Naive B cell (primary cell): ENCODE measurements around the gene SSR1. TPM values are rescaled to one million over a fixed set of nuclear protein-coding genes. Genes with fewer than 3 reads are reported as not detected.
A peak's percentile ranks its signal among the peaks of the same experiment; 100 is the strongest.

Experiments used
- ATAC-seq, 2 donors: fragments of 150-1000 bp; cut with Tn5 transposase; 2 replicates each; pipeline ENCODE4 v1.10.0; 2021; ENCODE audit warnings: low read depth in 2 of 2, mild to moderate bottlenecking in 2 of 2, moderate library complexity in 2 of 2
- DNase-seq: peaks from one replicate; pipeline ENCODE4 v3.0.0; 2022
- H3K27ac Mint-ChIP-seq, 6 donors: one replicate each; pipeline ENCODE4 v1.8.0; 2020 to 2022; ENCODE audit warnings: mild to moderate bottlenecking in 6 of 6, mixed read lengths in 6 of 6, moderate library complexity in 5 of 6, inconsistent platforms in 2 of 6
- H3K27me3 Mint-ChIP-seq, 3 donors: one replicate each; pipeline ENCODE4 v1.8.0; 2021 to 2022; ENCODE audit warnings: mixed read lengths in 3 of 3, mild to moderate bottlenecking in 1 of 3
- H3K36me3 Mint-ChIP-seq, 2 donors: one replicate each; pipeline ENCODE4 v1.8.0; 2020 to 2022; ENCODE audit warnings: mixed read lengths in 2 of 2, inconsistent platforms in 1 of 2, mild to moderate bottlenecking in 1 of 2
- H3K4me1 Mint-ChIP-seq, 3 donors: one replicate each; pipeline ENCODE4 v1.8.0; 2020 to 2022; ENCODE audit warnings: mixed read lengths in 3 of 3, inconsistent platforms in 1 of 3, mild to moderate bottlenecking in 1 of 3, moderate library complexity in 1 of 3
- H3K4me3 Mint-ChIP-seq, 8 donors: one replicate each; pipeline ENCODE4 v1.8.0; 2020 to 2022; ENCODE audit warnings: mild to moderate bottlenecking in 8 of 8, mixed read lengths in 8 of 8, moderate library complexity in 8 of 8, inconsistent platforms in 2 of 8
- H3K9me3 Mint-ChIP-seq, 7 donors: one replicate each; pipeline ENCODE4 v1.8.0; 2020 to 2022; ENCODE audit warnings: mixed read lengths in 7 of 7, mild to moderate bottlenecking in 5 of 7, inconsistent platforms in 2 of 7, moderate library complexity in 1 of 7
- polyA plus RNA-seq, 6 donors: library from polyadenylated mRNA; unstranded; fragments of 300-500 nt; fragmentation: Illumina TruSeq; gene quantifications; one replicate each; pipeline ENCODE4 v1.2.3, GENCODE V29; 2021; ENCODE audit warnings: low read depth in 6 of 6

SSR1 gene
- polyA plus RNA-seq, 6 donors from 2014 or later, result 122 to 167 (median 147) TPM

- Mint-ChIP-seq H3K4me1 (peaks cover 8 to 41% (median 21%) of the 10 kb centered on the region in 3 donors), H3K27ac (peak overlapping the region; percentile 81 to 95 (median 94)), H3K36me3 (peaks cover 5 to 15% of the 10 kb centered on the region in 2 donors), H3K4me3 (peak overlapping the region; percentile 94 to 99 (median 96)), H3K27me3 (no peaks in the 10 kb centered on the region), H3K9me3 (no peaks in the 10 kb centered on the region)
- no peak for DNase-seq
- ATAC-seq, result no peak
Measured at GRCh38 chr6:7313505-7314165, 636 bp upstream of the SSR1 start.

- Mint-ChIP-seq H3K27ac (peak overlapping the region; percentile 78 to 96 (median 92)), H3K27me3 (no peaks in the 10 kb centered on the region)
Measured at GRCh38 chr6:7311917-7312615, 933 bp downstream of the SSR1 start.

GRCh38 chr6:7311176-7311575 is 1.8 kb downstream of the SSR1 start:
- H3K9me3 Mint-ChIP-seq, result no peaks in the 10 kb centered on the region
- no peaks in the 10 kb centered on the region for H3K27me3 Mint-ChIP-seq
- no peak for ATAC-seq
- H3K4me3 Mint-ChIP-seq, result peak overlapping the region in 7 of 8 donors; percentile 16 to 97 (median 75)
- H3K36me3 Mint-ChIP-seq, result peaks cover 10 to 26% of the 10 kb centered on the region in 2 donors
- peaks cover 25 to 60% (median 30%) of the 10 kb centered on the region in 3 donors for H3K4me1 Mint-ChIP-seq
- H3K27ac Mint-ChIP-seq, result peak overlapping the region in 2 of 6 donors; percentile 26 to 71
- DNase-seq, result no peak

More at GRCh38 chr6:7311917-7312615, 933 bp downstream of the SSR1 start:
- ATAC-seq (no peak), DNase-seq (no peak)
- H3K36me3 Mint-ChIP-seq, result peaks cover 10 to 26% of the 10 kb centered on the region in 2 donors
- H3K4me3 Mint-ChIP-seq, result peak overlapping the region; percentile 94 to 99 (median 96)
- H3K4me1 Mint-ChIP-seq, result peaks cover 21 to 56% (median 30%) of the 10 kb centered on the region in 3 donors
- H3K9me3 Mint-ChIP-seq, result no peaks in the 10 kb centered on the region

- H3K4me3 Mint-ChIP-seq, result peak overlapping the region in 1 of 8 donors; percentile 54
- no peaks in the 10 kb centered on the region for H3K9me3 Mint-ChIP-seq
- peaks cover 25 to 37% of the 10 kb centered on the region in 2 donors for H3K36me3 Mint-ChIP-seq
- ATAC-seq, result no peak
- no peaks in the 10 kb centered on the region for H3K27me3 Mint-ChIP-seq
- H3K4me1 Mint-ChIP-seq, result peaks cover 35 to 73% (median 39%) of the 10 kb centered on the region in 3 donors
- H3K27ac Mint-ChIP-seq, result peak overlapping the region in 2 of 6 donors; percentile 26 to 54
- DNase-seq, result no peak
Measured at GRCh38 chr6:7309050-7309449, 3.9 kb downstream of the SSR1 start.

GRCh38 chr6:7307533-7307932 is 5.5 kb downstream of the SSR1 start:
- no peaks in the 10 kb centered on the region for H3K27me3 Mint-ChIP-seq
- no peaks in the 10 kb centered on the region for H3K9me3 Mint-ChIP-seq
- no peak for ATAC-seq
- DNase-seq, result no peak
- H3K4me1 Mint-ChIP-seq, result peaks cover 35 to 64% (median 39%) of the 10 kb centered on the region in 3 donors
- peak overlapping the region in 5 of 6 donors; percentile 8 to 88 (median 65) for H3K27ac Mint-ChIP-seq
- no peak overlapping the region for H3K4me3 Mint-ChIP-seq
- H3K36me3 Mint-ChIP-seq, result peaks cover 25 to 37% of the 10 kb centered on the region in 2 donors

GRCh38 chr6:7304821-7305220 is 8.2 kb downstream of the SSR1 start:
- H3K27ac Mint-ChIP-seq, result peak overlapping the region in 2 of 6 donors; percentile 29 to 31
- H3K4me1 Mint-ChIP-seq, result peaks cover 27 to 40% (median 29%) of the 10 kb centered on the region in 3 donors
- H3K9me3 Mint-ChIP-seq, result no peaks in the 10 kb centered on the region

GRCh38 chr6:7301702-7302101 is 11.3 kb downstream of the SSR1 start:
- H3K36me3 Mint-ChIP-seq, result peaks cover 32 to 44% of the 10 kb centered on the region in 2 donors
- H3K27ac Mint-ChIP-seq, result no peak overlapping the region
- no peaks in the 10 kb centered on the region for H3K27me3 Mint-ChIP-seq
- ATAC-seq, result no peak
- H3K4me1 Mint-ChIP-seq, result peaks cover 10 to 17% (median 14%) of the 10 kb centered on the region in 3 donors
- H3K9me3 Mint-ChIP-seq, result no peaks in the 10 kb centered on the region
- no peak overlapping the region for H3K4me3 Mint-ChIP-seq
- DNase-seq, result no peak

More at GRCh38 chr6:7304821-7305220, 8.2 kb downstream of the SSR1 start:
- ATAC-seq (no peak), DNase-seq (no peak)
- H3K4me3 Mint-ChIP-seq, result peak overlapping the region in 1 of 8 donors; percentile 36
- peaks cover 36 to 47% of the 10 kb centered on the region in 2 donors for H3K36me3 Mint-ChIP-seq
- no peaks in the 10 kb centered on the region for H3K27me3 Mint-ChIP-seq

GRCh38 chr6:7300926-7301325 is 12.1 kb downstream of the SSR1 start:
- ATAC-seq (no peak), DNase-seq (no peak)
- Mint-ChIP-seq H3K27ac (peak overlapping the region in 3 of 6 donors; percentile 11 to 28 (median 16)), H3K36me3 (peaks cover 32 to 44% of the 10 kb centered on the region in 2 donors), H3K27me3 (no peaks in the 10 kb centered on the region), H3K4me3 (no peak overlapping the region), H3K4me1 (peaks cover 10 to 14% (median 14%) of the 10 kb centered on the region in 3 donors), H3K9me3 (no peaks in the 10 kb centered on the region)

GRCh38 chr6:7298113-7298512 is 14.9 kb downstream of the SSR1 start:
- ATAC-seq, result no peak
- no peaks in the 10 kb centered on the region for H3K27me3 Mint-ChIP-seq
- H3K27ac Mint-ChIP-seq, result no peak overlapping the region
- no peak overlapping the region for H3K4me3 Mint-ChIP-seq
- H3K36me3 Mint-ChIP-seq, result peaks cover 21 to 29% of the 10 kb centered on the region in 2 donors
- no peak for DNase-seq
- peaks cover 0 to 4% (median 3%) of the 10 kb centered on the region in 3 donors for H3K4me1 Mint-ChIP-seq
- no peaks in the 10 kb centered on the region for H3K9me3 Mint-ChIP-seq

- H3K27ac Mint-ChIP-seq, result peak overlapping the region in 1 of 6 donors; percentile 48
- no peak overlapping the region for H3K4me3 Mint-ChIP-seq
- H3K4me1 Mint-ChIP-seq, result peaks cover 0 to 4% (median 3%) of the 10 kb centered on the region in 3 donors
- no peak for DNase-seq
- no peaks in the 10 kb centered on the region for H3K9me3 Mint-ChIP-seq
- ATAC-seq, result no peak
- peaks cover 30 to 33% of the 10 kb centered on the region in 2 donors for H3K36me3 Mint-ChIP-seq
- no peaks in the 10 kb centered on the region for H3K27me3 Mint-ChIP-seq
Measured at GRCh38 chr6:7296602-7297001, 16.4 kb downstream of the SSR1 start.

GRCh38 chr6:7295916-7296315 is 17.1 kb downstream of the SSR1 start:
- no peak for ATAC-seq
- H3K27ac Mint-ChIP-seq, result no peak overlapping the region
- peaks cover 23 to 26% of the 10 kb centered on the region in 2 donors for H3K36me3 Mint-ChIP-seq
- no peaks in the 10 kb centered on the region for H3K9me3 Mint-ChIP-seq
- H3K4me3 Mint-ChIP-seq, result no peak overlapping the region
- no peak for DNase-seq
- peaks cover 0 to 4% (median 3%) of the 10 kb centered on the region in 3 donors for H3K4me1 Mint-ChIP-seq
- no peaks in the 10 kb centered on the region for H3K27me3 Mint-ChIP-seq

- DNase-seq, result no peak
- H3K27me3 Mint-ChIP-seq, result no peaks in the 10 kb centered on the region
- ATAC-seq, result no peak
- H3K27ac Mint-ChIP-seq, result peak overlapping the region in 2 of 6 donors; percentile 21 to 72
- no peak overlapping the region for H3K4me3 Mint-ChIP-seq
- no peaks in the 10 kb centered on the region for H3K9me3 Mint-ChIP-seq
- H3K4me1 Mint-ChIP-seq, result no peaks in the 10 kb centered on the region
- H3K36me3 Mint-ChIP-seq, result peaks cover 12 to 16% of the 10 kb centered on the region in 2 donors
Measured at GRCh38 chr6:7292596-7293255, 20.3 kb downstream of the SSR1 start.

GRCh38 chr6:7290079-7290478 is 22.9 kb downstream of the SSR1 start:
- ATAC-seq (no peak), DNase-seq (no peak)
- no peaks in the 10 kb centered on the region for H3K27me3 Mint-ChIP-seq
- peaks cover 12 to 19% of the 10 kb centered on the region in 2 donors for H3K36me3 Mint-ChIP-seq
- H3K27ac Mint-ChIP-seq, result peak overlapping the region in 1 of 6 donors; percentile 15
- no peak overlapping the region for H3K4me3 Mint-ChIP-seq
- H3K4me1 Mint-ChIP-seq, result no peaks in the 10 kb centered on the region
- no peaks in the 10 kb centered on the region for H3K9me3 Mint-ChIP-seq
